SHP77 (cell line): ENCODE results near the gene PERP.
A peak's percentile ranks its signal among the peaks of the same experiment; 100 is the strongest.
"Not testable (repeated sequence)": the region's sequence is repeated elsewhere in the genome, so short reads cannot be mapped to it uniquely, and the experiment has no call there.

Source experiments
- DNase-seq, 2 experiments: peaks; one replicate each; lab custom pipeline; 2025; lab: John Stamatoyannopoulos, UW

Gene PERP

GRCh38 chr6:138107078-138107751 lies at the start of gene PERP:
Gene PERP, minus strand, starts transcription at chr6:138107419. Its CDS starts 79 bp downstream, at chr6:138107340.
- peak; percentile 55 to 65 for DNase-seq

DNA sequence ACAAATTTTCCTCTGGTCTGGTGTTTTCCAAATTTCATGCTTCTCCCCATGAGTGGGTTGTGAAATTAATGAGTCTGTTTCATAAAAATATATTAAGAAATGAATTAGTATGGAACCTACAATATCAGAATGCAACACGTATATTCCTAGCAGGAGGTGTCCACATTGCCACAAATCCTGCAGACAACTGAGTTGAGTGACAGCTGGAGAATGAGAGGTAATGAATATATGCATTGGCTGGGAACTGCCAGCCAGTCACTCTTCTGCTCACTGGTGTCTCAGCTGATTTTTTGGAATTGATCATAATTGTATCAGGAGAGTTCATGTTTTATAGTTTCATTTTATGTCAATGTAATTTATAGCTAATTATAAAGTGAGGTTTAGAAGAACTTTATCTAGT lies 48.2 kb upstream of the PERP start:
- DNase-seq = no peak

DNA sequence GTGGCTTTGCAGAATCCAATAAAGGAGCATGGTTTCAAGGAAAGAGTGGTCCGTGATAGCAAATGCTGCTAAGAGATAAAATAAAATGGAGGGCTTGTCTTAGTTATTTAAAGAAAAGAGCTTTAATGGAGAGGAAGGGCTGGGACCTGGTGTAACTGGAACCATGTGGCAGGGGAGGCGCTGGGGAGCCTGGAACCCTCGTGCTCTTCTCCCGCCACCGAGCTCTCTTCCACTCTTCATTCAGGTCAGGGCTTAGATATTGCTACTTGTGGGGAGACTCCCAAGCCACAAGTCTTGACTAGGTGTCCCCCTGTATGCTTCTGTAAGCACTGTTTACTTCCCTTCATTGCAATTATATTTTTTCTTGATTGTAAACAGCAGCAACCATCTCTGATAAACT lies 39.3 kb upstream of the PERP start:
- DNase-seq = no peak

GRCh38 chr6:138145402-138145801 lies 38.2 kb upstream of the PERP start:
- no peak for DNase-seq

DNA sequence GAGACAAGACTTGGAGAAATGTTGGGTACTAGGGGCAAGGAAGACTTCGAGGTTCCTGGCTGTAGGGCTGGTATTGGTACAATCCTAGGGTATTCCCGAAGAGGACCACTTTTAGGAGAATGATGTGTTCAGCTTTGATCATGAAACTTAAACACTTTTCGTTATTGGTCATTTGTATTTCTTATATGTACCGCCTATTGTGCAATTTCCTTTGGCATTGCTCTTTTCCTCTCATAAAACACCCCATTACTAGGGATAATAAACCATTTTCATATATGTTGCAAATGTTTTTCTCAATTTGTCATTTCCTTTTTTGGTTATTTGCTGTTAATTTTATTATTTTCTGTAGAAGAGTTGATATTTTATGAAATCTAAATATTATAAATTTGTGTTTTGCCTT lies 35.6 kb upstream of the PERP start:
- no peak for DNase-seq

DNA sequence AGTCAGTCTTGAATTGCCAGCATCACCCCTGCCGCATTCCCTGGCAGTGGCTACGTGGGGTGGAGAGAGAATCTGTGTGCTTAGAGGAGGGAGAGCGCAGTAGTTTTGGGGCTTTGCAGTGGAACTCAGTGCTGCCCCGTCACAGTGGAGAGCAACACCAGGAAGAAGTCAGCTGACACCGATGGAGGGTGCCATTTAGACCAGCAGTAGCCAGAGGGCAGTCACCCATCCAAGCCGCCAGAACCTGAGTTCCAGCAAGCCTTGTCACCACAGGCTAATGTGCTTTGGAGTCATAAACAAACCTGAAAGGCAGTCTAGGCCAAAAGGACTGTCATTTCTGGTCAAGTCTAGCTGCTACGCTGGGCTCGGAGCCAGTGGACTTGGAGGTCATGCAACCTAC lies 22.0 kb upstream of the PERP start:
- no peak for DNase-seq

- DNase-seq = no peak
Measured at GRCh38 chr6:138128096-138128495, 20.9 kb upstream of the PERP start.

- no peak for DNase-seq
Measured at GRCh38 chr6:138124096-138124495, 16.9 kb upstream of the PERP start.

DNA sequence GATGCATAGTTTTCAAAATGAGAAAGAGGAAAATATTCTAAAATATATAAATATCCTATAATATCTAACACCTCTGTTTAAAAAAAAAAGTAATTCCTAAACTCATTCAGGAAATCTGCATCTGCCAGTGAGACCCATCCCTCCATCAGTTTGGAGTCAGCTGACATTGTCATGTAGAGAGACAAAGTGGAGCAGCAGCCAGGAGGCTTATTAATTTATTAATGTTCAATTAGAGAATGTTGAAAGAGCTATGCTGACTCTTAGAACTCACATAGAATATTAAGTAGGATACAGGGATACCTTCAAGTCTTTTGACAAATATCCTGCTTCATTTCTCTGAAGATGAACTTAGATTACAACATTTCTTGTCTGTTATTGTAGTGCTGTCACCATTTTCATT lies 12.8 kb upstream of the PERP start:
- DNase-seq = no peak

DNA sequence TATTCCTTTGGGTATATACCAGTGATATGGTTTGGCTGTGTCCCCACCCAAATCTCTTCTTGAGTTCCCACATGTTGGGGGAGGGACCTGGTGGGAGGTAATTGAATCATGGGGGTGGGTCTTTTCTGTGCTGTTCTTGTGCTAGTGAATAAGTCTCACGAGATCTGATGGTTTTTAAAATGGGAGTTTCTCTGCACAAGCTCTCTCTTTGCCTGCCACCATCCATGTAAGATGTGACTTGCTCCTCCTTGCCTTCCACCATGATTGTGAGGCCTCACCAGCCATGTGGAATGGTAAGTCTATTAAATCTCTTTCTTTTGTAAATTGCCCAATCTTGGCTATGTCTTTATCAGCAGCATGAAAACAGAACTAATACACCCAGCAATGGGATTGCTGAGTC lies 12.0 kb upstream of the PERP start:
- not testable (repeated sequence) for DNase-seq

- no peak for DNase-seq
Measured at GRCh38 chr6:138117376-138117914, 10.2 kb upstream of the PERP start.

- no peak for DNase-seq
Measured at GRCh38 chr6:138116661-138116999, 9.4 kb upstream of the PERP start.

GRCh38 chr6:138115877-138116660 lies 8.8 kb upstream of the PERP start:
- peak; percentile 38 to 58 for DNase-seq

GRCh38 chr6:138115201-138115600 lies 8.0 kb upstream of the PERP start:
- DNase-seq = peak in 1 of 2 experiments; percentile 5

DNA sequence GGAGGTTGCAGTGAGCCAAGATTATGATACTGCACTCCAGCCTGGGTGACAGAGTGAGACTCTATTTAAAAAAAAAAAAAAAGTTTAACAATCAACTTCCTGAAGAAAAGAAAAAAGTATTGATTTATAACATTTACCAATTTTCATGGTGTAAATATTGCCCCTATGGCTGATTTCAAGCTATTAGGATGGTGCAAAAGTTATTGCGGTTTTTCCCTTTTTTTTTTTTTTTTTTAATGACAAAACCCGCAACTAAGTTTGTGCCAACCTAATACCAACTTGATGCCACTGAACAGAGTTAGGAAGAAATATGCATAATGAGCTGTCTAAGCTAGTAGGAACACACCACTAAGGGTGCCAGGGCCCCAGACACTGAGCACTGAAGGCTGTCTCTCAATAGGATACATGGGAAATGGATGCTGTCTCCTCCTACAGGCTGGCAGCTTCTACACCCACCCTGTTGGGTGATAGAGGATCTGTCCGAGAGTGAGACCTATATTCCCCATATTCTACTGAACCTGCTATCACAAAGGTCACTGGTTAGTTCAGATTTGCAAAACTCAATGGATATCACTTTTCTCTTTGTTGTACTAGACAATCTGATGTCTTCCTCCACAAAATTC lies 6.5 kb upstream of the PERP start:
- no peak for DNase-seq

GRCh38 chr6:138110229-138110628 lies 3.0 kb upstream of the PERP start:
- no peak for DNase-seq

DNA sequence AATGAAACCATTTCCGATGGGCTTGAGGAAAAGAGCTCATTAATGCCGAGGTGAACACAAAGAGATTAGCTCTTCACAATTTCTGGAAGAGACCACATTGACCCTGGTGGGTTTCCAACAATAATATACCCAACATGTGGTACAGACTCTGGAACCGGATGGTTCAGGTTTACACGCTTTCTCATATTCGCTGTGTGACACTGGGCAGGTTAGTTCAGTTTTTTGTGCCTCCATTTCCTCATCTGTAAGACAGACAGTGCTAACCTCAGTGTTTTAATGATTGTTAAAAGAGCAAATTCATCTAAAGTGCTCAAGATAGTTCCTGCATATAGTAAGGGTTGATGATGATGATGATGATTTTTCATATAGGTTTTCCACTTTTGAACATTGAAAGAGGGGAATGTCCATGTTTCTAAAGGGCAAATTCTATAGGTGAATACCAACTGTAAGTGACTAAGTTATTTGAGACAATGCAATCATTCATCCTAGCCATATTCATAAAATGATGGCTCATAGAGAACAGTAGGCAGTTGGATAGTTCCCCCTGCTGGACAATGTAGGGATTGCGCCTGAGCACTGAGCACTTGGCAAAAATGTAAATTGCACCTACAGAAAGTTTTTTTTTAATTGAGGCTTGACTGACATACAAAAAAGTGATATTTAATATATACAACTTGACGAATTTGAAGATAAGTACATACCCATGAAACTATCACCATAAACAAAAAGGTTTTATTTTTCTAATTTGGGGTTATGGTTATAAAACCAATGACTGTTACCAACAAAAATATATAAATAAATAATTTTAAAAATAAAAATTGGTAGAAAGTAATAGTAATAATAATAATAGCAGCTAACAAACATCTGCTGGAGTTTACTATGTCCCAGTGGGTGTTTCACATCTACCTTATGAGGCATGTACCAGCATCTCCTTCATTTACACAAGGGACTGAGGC lies 2.1 kb upstream of the PERP start:
- DNase-seq = peak; percentile 51 to 71

- peak; percentile 59 to 60 for DNase-seq
Measured at GRCh38 chr6:138107752-138108592, 753 bp upstream of the PERP start.

DNA sequence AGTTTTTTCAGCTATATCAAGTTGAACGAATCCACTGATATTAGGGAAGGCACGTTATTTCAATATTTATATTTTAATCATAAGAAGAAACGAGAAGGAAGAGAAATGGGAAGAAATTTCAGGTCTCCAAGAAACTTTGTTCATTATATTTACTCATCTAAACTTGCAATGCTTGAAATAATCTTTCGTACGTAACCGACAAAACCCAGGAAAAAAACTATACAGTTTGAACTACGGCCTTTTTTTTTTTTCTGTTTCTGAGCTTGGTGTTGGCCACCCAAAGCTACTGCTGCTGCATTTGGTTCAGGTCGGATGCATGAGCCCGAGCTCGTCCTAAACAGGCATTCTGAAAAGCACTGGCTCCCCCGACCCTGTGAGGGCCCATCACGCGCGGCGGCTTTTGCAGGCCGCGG lies 548 bp downstream of the PERP start:
- DNase-seq = no peak

DNA sequence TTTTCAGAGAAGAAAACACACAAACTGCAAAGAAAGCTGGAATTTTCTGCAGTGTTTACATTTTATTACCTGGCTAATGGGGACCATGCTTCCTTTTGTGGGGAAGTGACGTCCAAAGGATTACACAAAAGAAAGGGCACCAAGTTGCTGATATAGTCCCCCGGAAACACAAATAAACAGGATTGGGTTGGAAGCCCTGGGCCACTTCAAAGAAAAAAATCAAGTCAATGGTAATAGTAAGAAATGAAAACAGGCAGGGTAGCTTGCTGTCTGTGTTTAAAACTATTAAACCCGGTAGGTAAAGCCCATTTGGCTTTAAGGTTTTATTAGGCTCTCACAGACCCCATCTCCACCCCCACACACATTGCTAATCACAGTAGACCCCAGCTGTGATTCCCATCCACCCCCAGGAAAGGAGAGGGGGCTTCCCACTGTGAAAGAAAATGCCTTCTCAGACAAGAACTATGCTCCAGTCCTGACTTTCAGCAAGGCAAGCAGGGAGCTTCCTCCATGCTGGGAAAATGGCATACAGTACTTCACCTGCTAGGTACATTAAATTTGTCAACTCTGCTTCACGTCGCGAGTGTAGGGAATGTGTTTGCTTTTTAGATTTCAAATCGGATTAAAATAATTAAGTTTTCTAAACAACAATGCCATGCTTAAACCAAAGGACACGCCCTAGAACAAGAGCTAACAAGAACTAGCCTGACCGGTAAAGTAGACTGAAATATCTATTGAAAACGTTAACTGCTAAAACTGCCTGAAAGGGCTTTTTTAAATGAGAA lies 1.1 kb downstream of the PERP start:
- peak in 1 of 2 experiments; percentile 12 for DNase-seq
